Right lobe of liver (tissue), 6 donors: ENCODE data around the gene CCDC181. TPM values are rescaled to one million over a fixed set of nuclear protein-coding genes. Genes with fewer than 3 reads are reported as not detected.

Source experiments
- ATAC-seq, 4 donors: fragments of 200-7000 bp; cut with Tn5 transposase; one replicate each; pipeline ENCODE4 v1.9.1; 2020; ENCODE audit warnings: mild to moderate bottlenecking in 4 of 4, moderate library complexity in 4 of 4
- DNase-seq, 3 donors: peaks; one replicate each; pipeline ENCODE4 v3.0.0-alpha.2; 2020
- H3K27ac ChIP-seq, 3 donors: fragments of 200-600 bp; one replicate each; pipeline ENCODE4 v1.8.0; 2022
- H3K27me3 ChIP-seq, 2 donors: fragments of 200-600 bp; one replicate each; pipeline ENCODE4 v1.8.0; 2022
- H3K36me3 ChIP-seq, 4 donors: fragments of 200-600 bp; sonication (generic) in 1 of 4; one replicate each; pipeline versions ENCODE4 v1.5.1 to v1.8.0; 2017 to 2022; ENCODE audit warnings: control low read depth in 1 of 4
- H3K4me1 ChIP-seq, 4 donors: fragments of 200-600 bp; sonication (generic) in 1 of 4; one replicate each; pipeline versions ENCODE4 v1.5.1 to v1.8.0; 2017 to 2022; ENCODE audit warnings: control low read depth in 1 of 4
- H3K4me3 ChIP-seq, 3 donors: fragments of 200-600 bp; one replicate each; pipeline ENCODE4 v1.8.0; 2022
- H3K9me3 ChIP-seq, 4 donors: fragments of 200-600 bp; sonication (generic) in 1 of 4; one replicate each; pipeline versions ENCODE4 v1.5.1 to v1.8.0; 2017 to 2022; ENCODE audit warnings: control low read depth in 1 of 4
- CTCF ChIP-seq, 4 donors: fragments of 200-600 bp in 3 of 4; fragments of 450-650 bp in 1 of 4; IDR thresholded peaks; one replicate each; pipeline versions ENCODE4 v1.5.1 to v1.8.0; 2016 to 2022; ENCODE audit warnings: antibody characterized with exemption in 4 of 4, mild to moderate bottlenecking in 2 of 4
- POLR2A ChIP-seq: fragments of 450-650 bp; IDR thresholded peaks from one replicate; pipeline ENCODE4 v1.6.1; 2017; ENCODE audit warnings: antibody characterized with exemption, mild to moderate bottlenecking
- WGBS: methylation state at CpG from one replicate; pipeline ENCODE4 v1.1.6; 2018; ENCODE audit warnings: low coverage, low lambda C conversion rate; ENCODE audit not compliant: insufficient coverage; ENCODE audit errors: missing lambda C conversion rate; 5-methylcytosine and 5-hydroxymethylcytosine counted together
- intact Hi-C, 2 donors: fragments of 100-400 bp; cut with DNase I; formaldehyde crosslinking; loops; one replicate each; pipeline versions ENCODE4 v1.11.2 to v1.14.1; 2022
- total RNA-seq, 6 experiments: library from RNA; depleted of rRNA in 2 of 6; stranded (reverse); fragments of >200 nt in 2 of 6; fragmentation: NEBNext Ultra II Directional in 3 of 6; extraction: Animal tissue kit (Norgen Biotek cat#: 25700) in 3 of 6; gene quantifications; one replicate each; pipeline versions ENCODE4 v1.1.0 to v1.2.4, GENCODE V29; 2016 to 2023
- donor health status: DM: no; HTN: yes; CAD: no.
- donor health status: DM: no; HTN: no; CAD: no.
- donor health status: DM: no; HTN: no; CAD: no.
- donor health status: DM: no; HTN: yes; CAD: no.
- donor health status: DM: no; HTN: yes; CAD: no.

Gene CCDC181
- total RNA-seq, 6 experiments from 2014 or later: 0.15 TPM; not detected in 5

GRCh38 chr1:169472738-169473137 is 45.5 kb upstream of the CCDC181 start:
- Histone ChIP-seq H3K27ac (no peak overlapping the region), H3K9me3 (no peaks in the 10 kb centered on the region), H3K4me3 (no peak overlapping the region), H3K36me3 (peaks cover 0 to 24% (median 8%) of the 10 kb centered on the region in 4 donors), H3K4me1 (no peaks in the 10 kb centered on the region), H3K27me3 (no peaks in the 10 kb centered on the region)
- DNase-seq (no peak), ATAC-seq (no peak)
- intact Hi-C loops: loop anchor here in 1 of 2 donors (10.0 kb wide), 1 partner anchor 72 kb away; no protein-coding TSS in a partner anchor
- TF ChIP-seq CTCF (IDR thresholded peaks at IDR 0.05): no peak
- no peak for TF ChIP-seq POLR2A
- WGBS: 93% methylated on average over 3 of the region's 3 CpGs

- intact Hi-C loops: loop anchor here in 1 of 2 donors (10.0 kb wide), 1 partner anchor 76 kb away; no protein-coding TSS in a partner anchor
- Histone ChIP-seq H3K27me3 (no peaks in the 10 kb centered on the region), H3K9me3 (no peaks in the 10 kb centered on the region), H3K27ac (no peak overlapping the region), H3K36me3 (peaks cover 0 to 20% (median 4%) of the 10 kb centered on the region in 4 donors), H3K4me3 (no peak overlapping the region), H3K4me1 (no peaks in the 10 kb centered on the region)
- TF ChIP-seq POLR2A (no peak), CTCF (IDR thresholded peaks at IDR 0.05) (no peak)
- DNase-seq: no peak
- ATAC-seq: no peak
Measured at GRCh38 chr1:169468982-169469381, 41.7 kb upstream of the CCDC181 start.

GRCh38 chr1:169466259-169467230 is 39.3 kb upstream of the CCDC181 start:
- H3K27me3 ChIP-seq: no peaks in the 10 kb centered on the region
- peaks cover 0 to 20% (median 4%) of the 10 kb centered on the region in 4 donors for H3K36me3 ChIP-seq
- ATAC-seq (peak; percentile 65 to 74 (median 66)), DNase-seq (no peak)
- intact Hi-C loops: loop anchor here in 1 of 2 donors (10.0 kb wide), 1 partner anchor 78 kb away; no protein-coding TSS in a partner anchor
- no peak for TF ChIP-seq POLR2A
- peak; percentile 41 to 49 (median 46) for TF ChIP-seq CTCF (IDR thresholded peaks at IDR 0.05)
- H3K9me3 ChIP-seq: no peaks in the 10 kb centered on the region
- 77% methylated on average over 8 of the region's 8 CpGs for WGBS
- no peak overlapping the region for H3K4me3 ChIP-seq
- H3K27ac ChIP-seq: no peak overlapping the region
- no peaks in the 10 kb centered on the region for H3K4me1 ChIP-seq

GRCh38 chr1:169465281-169465680 is 38.0 kb upstream of the CCDC181 start:
- Histone ChIP-seq H3K9me3 (no peaks in the 10 kb centered on the region), H3K4me1 (no peaks in the 10 kb centered on the region), H3K36me3 (peaks cover 0 to 20% (median 4%) of the 10 kb centered on the region in 4 donors), H3K4me3 (no peak overlapping the region), H3K27ac (no peak overlapping the region), H3K27me3 (no peaks in the 10 kb centered on the region)
- TF ChIP-seq POLR2A (no peak), CTCF (IDR thresholded peaks at IDR 0.05) (no peak)
- ATAC-seq (no peak), DNase-seq (no peak)
- intact Hi-C loops: loop anchor here in 1 of 2 donors (10.0 kb wide), 1 partner anchor 80 kb away; no protein-coding TSS in a partner anchor
